Omental fat pad (tissue), 4 donors: ENCODE results near the gene ATG13. TPM values are rescaled to one million over a fixed set of nuclear protein-coding genes. Genes with fewer than 3 reads are reported as not detected.

Experiments used
- ATAC-seq: fragments of 150-250 bp; one replicate; pipeline ENCODE4 v1.9.1; 2016; ENCODE audit warnings: mild to moderate bottlenecking, moderate library complexity; ENCODE audit not compliant: low FRiP score
- DNase-seq: peaks from one replicate; pipeline ENCODE4 v3.0.0-alpha.2; 2019; ENCODE audit warnings: low spot score
- CTCF ChIP-seq, 3 donors: fragments of 450-650 bp; IDR thresholded peaks; one replicate each; pipeline ENCODE4 v1.5.1; 2016 to 2017; ENCODE audit warnings: antibody characterized with exemption in 3 of 3, mild to moderate bottlenecking in 3 of 3, moderate library complexity in 2 of 3
- total RNA-seq, 4 donors: library from RNA; depleted of rRNA; stranded (reverse); fragments of >200 nt; gene quantifications; one replicate each; pipeline ENCODE4 v1.1.0, GENCODE V29; 2016

ATG13 gene
- total RNA-seq, 4 donors from 2014 or later = 73.7 to 137 (median 83.3) TPM

DNA sequence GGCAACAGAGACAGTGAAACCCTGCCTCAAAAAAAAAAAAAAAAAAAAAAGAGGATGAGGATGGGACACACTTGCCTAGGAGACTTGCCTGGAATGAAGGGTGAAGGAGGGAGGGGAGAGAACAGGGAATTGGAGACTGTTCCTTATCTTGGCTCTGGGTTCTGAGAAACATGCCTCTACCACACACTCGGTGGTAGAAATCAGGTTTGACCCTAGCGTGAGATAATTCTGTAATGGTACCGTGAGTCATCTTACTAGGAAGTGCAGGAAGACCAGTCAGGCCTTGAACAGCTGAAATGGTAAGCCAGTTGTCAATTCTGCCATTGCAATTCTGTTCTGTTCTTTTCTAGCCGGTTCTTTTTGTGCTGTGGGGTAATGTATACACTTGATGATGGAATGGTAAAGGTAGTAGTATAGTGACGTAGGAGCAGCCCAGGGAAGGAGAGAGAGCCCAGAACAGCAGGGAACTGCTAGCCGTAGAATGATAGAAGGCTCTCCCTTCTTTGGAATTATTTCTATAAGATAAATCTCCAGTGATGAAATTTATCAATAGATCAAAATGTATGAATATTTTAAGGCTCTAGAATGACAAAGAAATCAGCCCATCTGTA, 19.6 kb upstream of the ATG13 start:
- TF ChIP-seq CTCF (IDR thresholded peaks at IDR 0.05) = no peak
- ATAC-seq = no peak

GRCh38 chr11:46599340-46600193, 17.8 kb upstream of the ATG13 start:
- ATAC-seq = no peak
- TF ChIP-seq CTCF (IDR thresholded peaks at IDR 0.05) = no peak
- DNase-seq = no peak

More for the DNA sequence above, 19.6 kb upstream of the ATG13 start:
- no peak for DNase-seq

DNA sequence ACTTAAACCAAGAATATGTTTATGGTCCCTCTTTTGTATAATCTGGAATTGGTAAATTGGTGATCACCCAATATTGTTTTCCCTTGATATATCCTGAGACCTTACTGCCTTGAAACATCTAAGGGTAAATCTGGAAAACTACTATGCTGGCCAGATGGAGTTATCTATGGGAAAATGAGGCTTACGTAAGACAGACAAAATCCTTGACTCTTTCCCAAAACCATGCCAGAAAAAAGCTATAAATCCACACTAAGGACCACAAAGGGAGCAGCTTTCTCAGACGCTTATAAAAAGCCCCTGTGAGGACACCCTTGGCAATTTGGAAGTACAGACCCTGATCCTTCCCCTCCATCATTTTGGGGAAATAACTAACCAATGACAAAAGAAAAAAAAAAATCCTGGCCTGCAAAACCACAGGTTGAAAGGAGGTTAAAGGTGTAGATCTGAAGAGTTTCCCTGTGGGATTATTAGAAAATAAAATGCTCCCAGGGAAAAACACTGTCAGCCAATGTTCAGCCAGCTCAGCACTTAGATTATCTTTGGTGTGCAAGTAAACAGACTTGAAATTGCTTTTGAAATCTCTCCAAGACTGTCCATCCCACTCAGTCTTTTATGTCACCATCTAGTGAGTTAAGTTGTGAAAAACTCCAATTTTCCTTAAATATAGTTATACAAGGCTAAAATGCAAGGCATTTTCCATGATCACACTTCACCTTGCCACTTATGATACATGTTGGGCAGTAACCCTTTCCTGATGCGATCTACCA, 17.0 kb upstream of the ATG13 start:
- ATAC-seq (no peak), DNase-seq (no peak)
- TF ChIP-seq CTCF (IDR thresholded peaks at IDR 0.05) = no peak

DNA sequence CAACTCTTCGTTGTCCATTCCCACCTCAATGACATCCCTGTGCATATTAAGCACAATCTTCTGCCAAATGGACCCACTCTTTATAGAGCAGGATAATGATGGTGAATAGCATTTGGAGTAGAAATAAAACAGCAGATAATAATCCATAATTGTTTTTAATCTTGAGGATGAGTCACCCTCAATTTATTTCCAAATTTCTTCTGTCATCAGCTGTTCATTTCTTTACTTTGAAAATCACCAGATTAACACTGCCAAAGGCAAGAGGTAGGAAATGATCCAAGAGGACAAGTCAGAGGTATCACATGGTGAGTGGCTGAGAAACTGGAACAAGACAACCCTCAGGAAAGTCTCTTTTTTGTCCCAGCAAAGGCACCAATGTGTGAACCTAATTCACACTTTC, 16.2 kb upstream of the ATG13 start:
- DNase-seq = no peak
- ATAC-seq = peak; percentile 65
- no peak for TF ChIP-seq CTCF (IDR thresholded peaks at IDR 0.05)

- ATAC-seq = no peak
- no peak for DNase-seq
- no peak for TF ChIP-seq CTCF (IDR thresholded peaks at IDR 0.05)
These were observed 13.5 kb upstream of the ATG13 start for GRCh38 chr11:46603704-46604308.

DNA sequence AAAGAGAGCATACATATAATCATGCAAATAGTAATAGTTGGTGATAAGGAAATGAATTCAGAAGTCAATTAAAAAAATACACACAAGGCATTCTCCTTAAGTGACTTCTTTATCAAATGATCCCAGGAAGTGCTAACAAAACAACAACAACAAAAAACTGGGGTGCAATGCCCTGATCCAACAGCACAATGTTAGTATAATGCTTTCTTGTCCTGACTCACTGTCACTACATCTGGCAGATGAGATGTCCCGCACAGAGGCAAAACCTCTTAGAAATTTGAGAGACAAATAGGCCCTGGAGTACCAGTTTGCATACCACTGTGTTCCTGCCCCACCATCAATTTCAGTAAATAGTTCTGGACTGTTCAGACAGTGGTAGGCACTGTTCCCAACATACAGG, 12.6 kb upstream of the ATG13 start:
- TF ChIP-seq CTCF (IDR thresholded peaks at IDR 0.05) = no peak
- DNase-seq = no peak
- ATAC-seq = no peak
